Measurements from ENCODE around the gene TTC6. TPM values are rescaled to one million over a fixed set of nuclear protein-coding genes. Genes with fewer than 3 reads are reported as not detected.

Gene TTC6
- total RNA-seq, 1 donor from 2014 or later: not detected

GRCh38 chr14:37586797-37587130, 8.7 kb upstream of the TTC6 start:
- no peak for DNase-seq

DNA sequence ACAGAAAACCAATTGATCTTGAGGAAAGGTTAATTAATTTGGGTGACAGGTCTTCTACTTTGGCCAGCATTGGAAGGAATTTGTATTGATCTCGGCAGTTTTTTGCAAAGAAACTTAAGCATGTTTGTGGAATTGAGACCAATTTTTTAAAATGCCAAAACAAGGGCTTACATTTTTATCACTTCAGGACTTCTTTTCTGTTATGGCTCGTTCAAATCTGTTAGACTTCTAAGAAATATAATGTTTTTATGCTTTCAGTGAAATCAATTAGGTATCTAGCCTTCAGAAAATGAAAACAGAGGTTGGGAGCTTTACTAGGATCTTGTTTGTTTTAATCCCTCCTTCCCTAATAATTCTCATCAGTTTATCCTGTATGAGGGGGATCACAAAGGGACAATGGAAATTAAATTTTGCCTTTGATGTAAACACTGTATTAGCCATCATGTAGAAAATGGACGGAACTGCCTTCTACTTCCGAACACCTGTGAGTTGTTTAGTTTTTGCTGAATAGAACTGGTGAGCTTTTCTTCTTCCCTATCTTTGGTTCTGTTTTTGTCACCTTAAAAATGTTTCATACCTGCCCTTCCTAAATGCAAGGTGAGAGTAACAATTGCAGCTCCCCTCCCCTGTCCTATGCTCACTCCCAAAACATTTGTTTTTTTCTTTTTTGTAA, 8.2 kb upstream of the TTC6 start:
- no peak for DNase-seq

DNA sequence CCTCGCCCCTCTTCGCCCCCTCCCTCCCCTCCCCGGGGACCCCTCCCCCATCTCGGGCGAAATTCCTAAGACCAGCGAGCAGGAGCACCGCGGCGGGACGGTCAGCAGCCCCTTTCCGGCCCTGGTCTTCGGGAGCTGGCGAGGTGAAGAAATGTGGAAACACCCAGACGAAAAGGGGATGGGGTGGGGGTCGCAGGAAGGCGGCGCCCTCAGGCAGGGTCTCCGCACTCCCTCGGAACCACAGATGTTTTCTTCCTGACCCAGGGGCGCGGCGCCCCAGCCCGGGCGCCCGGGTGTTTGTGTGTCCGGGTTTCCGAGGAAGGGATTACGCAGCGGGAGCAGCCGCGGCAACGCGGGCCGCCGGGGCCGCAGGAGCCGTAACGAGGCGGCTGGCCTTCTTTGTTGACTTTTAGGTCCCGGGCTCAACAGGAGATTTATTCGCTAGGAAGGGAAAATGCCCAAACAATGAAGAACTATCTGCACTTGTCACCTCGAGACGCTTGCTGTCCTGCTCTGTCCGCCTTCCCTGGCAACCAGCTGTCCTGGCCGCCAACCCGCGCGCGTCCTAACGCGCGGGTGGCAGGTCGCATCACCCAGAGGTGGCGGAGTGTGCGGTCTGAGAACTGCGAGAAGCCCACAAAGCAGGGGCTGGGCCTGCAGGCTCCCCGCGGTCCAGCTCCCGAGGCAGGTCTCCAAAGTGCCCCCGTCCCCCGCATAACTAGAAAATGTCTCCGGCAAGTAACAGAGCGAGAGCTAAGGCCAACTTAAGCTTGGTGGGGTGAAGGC, 7.4 kb upstream of the TTC6 start:
- peak; percentile 37 for DNase-seq

GRCh38 chr14:37588667-37588955, 6.8 kb upstream of the TTC6 start:
- no peak for DNase-seq

DNA sequence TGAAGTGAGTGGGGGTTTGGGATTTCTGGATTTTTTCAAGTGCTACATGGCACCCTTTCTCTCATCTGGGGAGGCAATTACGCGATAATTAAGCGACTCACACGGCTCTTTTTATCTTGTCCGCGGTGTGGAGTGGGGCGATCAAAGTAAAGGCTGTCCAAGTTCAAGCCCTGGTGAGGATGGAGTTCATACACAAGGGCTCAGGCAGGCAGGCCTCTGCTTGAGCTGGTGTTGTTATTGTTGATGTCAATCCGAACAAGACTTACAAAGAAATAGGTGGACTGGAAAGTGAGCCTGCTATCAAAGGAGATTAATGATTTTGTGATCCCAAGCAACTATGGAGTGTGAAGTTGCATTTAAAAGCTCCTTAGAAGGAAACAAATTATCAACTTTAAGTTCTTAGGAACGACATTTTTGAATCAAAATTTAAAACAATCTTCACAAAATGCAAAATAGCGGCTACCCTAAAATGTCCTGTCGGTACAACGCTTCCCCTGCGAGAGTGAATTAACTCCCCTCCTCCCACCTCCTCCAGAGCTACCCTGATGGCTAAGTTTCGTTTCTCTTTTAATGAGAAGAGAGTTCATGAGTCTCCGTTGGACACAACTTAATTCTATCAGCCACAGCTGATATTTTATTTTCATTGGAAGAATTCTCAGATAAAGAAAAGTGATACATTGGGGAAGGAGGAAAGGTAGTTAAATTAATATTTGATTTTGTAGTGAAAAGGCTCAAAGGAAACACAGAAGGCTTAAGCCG, 6.3 kb upstream of the TTC6 start:
- no peak for DNase-seq

DNA sequence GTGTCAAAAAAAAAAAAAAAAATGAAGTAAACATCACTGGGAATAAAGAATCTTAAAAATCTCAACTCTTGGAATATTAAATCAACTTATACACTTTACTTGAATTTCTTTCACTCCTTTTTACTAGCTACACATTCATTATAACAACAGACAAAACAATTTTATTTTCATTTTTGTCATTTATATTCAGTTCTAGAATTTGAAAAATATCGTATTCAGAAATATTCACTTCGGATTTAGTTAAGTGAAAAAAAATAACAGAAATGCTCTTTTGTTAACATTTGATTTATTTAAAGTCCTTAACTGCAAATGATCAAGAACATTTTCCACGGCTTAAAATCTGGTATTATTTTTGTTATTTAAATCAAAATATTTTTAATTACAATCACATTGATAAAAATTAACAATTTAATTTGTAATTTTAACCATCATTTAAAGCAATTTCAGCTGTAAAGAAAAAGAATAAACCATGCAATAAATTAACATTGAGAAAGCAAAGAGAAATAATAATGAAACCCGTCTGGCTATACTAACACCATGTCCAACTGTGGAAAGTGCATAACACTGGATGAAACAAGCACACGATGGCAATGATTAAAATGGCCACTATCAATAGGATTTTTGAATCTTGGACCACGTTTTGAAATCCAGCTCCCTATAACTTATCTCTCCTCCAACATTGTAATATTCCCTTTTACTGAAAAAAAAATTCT, 5.6 kb upstream of the TTC6 start:
- DNase-seq: no peak

- no peak for DNase-seq
Measured at GRCh38 chr14:37590428-37591139, 4.8 kb upstream of the TTC6 start.

DNA sequence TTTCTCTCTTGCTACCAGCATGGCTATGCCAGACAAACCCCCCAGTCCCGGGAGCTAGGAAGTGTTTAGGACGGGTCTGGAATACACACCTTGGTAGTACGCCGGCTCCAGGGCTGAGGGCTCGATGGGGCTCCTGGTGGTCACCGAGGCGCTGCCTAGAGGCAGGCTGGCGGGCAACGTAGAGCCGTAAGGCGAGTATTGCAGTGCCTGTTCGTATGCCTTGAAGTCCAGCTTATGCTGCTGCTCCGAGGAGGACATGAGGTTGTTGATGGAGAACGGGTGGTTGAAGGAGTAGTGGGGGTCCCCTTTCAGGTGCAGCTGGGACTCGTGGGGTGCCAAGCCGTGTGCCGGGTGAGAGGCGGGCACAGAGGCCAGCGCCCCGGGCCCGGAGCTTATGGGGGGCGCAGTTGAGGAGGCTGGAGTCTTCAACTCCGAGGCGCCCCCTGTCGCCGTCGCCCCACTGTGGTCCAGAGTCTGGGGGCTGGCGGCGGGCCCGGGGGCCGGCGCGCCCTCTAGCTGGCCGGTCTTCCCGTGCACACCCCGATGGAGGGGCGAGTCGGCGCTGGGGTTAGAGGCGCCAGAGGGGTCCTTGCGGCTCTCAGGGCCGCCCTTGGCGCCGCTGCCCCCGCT, 4.0 kb upstream of the TTC6 start:
- no peak for DNase-seq

GRCh38 chr14:37591941-37592481, 3.4 kb upstream of the TTC6 start:
- DNase-seq: no peak

- DNase-seq: no peak
Measured at GRCh38 chr14:37592482-37593408, 2.7 kb upstream of the TTC6 start.

DNA sequence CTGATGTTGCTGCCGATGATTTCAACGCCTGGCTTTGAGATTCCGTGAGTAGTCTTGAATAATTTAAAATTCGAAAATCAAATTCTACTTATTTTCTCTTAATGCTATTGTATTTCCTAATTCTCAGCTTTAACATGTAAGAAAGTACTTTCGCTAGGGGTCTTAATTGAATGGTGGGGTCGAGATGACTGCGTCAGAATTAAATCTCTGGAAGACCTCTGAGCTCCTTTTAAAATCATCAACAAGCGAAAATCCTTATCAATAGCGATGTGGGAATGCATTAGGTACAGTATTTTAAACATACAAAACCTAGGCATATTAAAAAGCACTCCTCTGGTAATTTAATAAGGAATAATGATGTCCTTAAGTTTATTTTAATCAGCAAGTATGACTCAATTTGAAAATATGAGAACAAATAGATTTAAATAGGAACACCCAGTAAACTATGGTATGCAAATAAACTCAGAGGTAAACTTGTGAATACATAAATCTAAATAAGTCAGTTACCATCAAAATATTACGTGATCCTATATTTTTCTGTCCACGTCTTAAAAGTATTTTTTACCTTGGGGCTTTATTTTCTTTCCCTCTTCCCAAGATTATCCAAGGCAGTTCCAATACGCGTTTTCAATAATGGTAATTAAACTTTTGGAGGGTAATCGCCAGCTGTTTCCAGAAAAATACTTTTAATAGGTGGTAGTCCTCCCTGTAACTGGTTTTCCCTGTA, 1.8 kb upstream of the TTC6 start:
- no peak for DNase-seq

DNA sequence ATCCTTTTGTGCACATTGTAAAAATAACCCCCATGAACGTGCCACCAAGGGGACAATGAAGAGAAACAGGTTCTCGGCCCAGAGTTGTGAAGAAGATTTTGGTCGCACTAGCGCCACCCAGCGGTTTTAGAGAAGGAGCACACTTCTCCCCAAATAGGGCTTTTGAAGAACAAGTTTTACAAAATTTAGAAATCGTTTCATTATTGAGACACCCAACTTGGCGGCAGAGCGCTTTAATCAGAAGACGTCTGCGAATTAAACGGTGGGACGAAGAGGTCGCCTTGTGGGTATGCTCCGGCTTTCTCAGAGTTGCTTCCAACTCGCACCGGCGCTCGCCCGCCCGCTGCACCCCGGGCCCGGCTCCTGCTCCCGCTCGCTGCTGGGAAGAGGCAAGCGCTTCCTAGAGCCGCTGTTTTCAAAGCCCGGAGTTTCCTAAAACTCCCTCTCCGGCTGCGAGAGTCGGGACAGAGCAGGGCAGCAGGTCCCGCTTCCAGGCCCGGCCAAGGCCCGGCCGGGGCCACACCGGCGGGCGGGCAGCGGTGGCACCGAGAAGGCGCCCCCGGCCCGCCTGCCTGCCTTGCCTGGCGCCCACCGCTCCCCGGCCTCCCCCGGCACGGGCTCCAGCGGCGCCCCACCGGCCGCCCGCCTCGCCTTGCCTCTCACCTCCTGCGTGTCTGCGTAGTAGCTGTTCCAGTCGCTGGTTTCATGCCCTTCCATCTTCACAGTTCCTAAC, 1.0 kb upstream of the TTC6 start:
- peak; percentile 89 for DNase-seq

- no peak for DNase-seq
Measured at GRCh38 chr14:37595809-37596621, 586 bp downstream of the TTC6 start.

GRCh38 chr14:37596790-37597472, 1.5 kb downstream of the TTC6 start:
- DNase-seq: no peak

GRCh38 chr14:37597538-37597913, 2.1 kb downstream of the TTC6 start:
- peak; percentile 54 for DNase-seq

GRCh38 chr14:37597914-37598746, 2.7 kb downstream of the TTC6 start:
- DNase-seq: no peak
